Stimulated activated CD8-positive, alpha-beta memory T cell treated with anti-CD3 and anti-CD28 coated beads, Interleukin-4, amount 100 ng/mL, for 1 hour (primary cell): ENCODE data around the gene STH.

Source experiments
- DNase-seq, 2 donors: peaks; one replicate each; pipeline ENCODE4 v3.0.0-alpha.2; 2020; ENCODE audit warnings: low read depth in 2 of 2, low spot score in 1 of 2

Gene STH

DNA sequence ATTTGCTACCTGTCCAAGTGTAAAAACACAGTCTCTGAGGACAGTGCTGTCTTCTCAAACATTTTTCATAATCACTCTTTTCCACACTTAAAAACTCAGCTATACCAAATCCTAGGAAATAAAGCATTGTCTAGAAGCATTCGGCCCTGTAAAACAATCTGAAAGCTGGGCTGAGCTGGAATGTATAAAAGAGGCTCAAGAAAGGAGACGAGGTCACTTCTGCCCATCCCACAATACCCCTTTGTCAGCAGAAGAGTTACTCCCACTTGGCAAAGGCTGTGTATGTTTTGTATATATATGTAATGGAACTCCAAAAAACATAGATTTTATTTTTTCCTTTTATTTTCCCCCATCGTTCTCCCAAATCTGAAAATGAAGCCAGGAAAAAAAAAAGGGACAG, 43.9 kb downstream of the STH start:
- no peak for DNase-seq

DNA sequence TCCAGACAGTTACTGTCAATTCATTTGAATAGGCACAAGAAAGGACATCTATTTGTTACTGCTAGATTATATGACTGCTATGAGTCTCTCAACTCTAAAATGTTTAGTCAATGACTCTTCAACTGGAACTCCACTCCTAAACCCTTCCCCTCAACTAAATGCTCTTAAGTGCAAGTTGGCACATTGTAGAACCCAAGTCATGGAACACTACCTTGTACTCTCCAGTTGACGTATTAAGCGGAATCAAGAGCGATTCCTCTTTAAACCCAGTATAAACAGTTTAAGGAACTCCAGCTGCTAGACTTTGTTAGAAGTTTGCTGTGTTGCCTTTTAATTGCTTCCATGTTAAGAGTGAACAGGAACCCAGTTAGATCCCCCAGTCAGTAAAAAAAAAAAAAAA, 44.6 kb downstream of the STH start:
- DNase-seq: no peak

DNA sequence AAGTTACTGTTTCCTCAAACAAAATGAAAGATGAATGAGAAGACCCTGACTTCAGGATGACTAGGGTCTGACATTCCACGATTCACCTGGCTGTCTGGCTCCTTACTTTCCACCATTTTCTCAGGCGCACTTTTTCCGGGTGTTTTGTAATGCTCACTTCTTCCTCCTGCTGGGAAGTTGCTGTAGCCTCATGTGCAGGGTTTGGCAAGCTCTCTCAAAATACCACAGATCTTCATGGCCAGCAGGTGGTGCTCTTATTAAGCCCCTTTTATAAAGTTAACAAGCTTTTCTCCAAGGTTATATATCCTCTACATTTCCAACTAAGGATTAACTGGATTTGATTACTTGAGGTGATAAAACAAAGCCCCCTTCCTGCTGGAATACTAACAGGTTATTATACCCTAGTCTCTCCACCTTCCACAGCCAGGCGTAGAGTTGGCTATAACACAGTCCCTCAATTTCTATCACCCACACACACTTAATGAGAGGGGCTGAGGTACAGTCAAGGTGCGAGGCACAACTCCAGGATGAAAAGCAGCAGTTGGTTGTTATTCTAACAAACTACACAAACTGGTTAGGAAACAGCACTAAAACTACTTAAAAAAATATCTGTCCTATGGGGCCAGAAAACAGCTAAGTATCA, 45.4 kb downstream of the STH start:
- peak; percentile 7 to 23 for DNase-seq

DNA sequence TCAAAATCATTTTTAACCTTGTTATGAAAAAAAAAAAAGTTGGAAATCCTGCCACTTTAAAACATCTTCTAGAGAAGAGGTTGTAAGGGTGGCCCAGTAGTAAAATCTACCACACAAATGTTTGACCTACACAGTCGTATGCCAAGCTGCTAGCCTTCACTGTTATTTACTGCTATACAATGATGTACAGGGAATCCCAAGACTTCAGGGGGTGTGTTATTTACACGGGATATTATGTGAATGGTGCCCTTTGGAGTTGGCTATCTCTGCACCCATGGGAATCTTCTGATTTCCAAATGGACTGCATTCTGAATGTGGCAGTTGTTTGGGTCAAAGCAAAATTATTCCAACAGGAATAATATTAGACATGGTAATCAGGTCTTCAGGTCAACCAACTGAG, 45.9 kb downstream of the STH start:
- DNase-seq: no peak

DNA sequence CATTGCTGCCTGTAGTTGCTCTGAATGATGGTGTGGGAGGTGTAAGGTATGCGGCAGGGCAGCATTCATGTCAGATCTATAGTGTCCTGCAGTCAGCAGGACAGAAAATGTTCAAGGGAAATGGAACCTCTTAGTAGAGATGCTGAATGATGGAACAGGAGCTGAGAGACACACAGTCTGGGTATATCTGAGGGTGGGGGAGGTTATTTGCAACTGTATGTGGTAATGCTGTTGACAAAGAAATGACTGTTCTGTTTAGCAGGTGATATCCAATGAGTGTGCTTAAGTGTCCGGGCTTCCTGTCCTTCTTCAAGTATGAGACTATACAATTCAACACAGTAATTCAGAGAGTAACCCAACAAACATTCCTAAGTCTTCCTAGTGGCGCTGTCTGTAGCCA, 46.6 kb downstream of the STH start:
- DNase-seq: no peak

DNA sequence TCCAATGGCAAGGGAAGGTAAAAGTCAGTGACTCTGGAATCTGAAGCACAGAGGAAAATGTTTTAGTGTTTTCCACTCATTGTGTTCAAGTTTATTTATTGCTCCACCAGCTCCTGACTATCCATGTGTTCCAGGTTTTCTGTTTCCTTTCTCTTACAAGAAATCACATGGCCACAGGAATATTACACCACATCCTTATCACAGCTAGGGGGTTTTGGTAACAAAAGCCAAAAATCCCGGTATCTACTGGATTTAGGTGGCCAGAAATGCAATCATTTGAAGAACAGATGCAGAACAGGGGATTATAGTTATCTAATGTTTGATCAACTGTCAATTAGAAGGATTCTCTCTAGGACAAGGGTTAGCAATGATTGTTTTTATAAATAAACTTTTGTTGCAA, 47.9 kb downstream of the STH start:
- no peak for DNase-seq

DNA sequence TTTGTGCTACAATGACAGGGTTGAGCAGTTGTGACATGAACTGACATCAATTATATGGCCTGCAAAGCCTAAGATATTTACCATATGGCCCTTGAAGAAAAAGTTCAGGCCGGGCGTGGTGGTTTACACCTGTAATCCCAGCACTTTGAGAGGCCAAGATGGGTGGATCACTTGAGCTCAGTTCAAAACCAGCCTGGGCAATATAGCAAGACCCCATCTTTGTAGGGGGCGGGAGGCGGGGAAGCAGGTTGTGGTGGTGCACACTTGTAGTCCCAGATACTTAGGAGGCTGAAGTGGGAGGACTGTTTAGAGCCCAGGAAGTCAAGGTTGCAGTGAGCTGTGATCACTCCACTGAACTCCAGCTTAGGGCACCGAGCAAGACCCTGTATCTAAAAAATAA, 48.3 kb downstream of the STH start:
- no peak for DNase-seq

DNA sequence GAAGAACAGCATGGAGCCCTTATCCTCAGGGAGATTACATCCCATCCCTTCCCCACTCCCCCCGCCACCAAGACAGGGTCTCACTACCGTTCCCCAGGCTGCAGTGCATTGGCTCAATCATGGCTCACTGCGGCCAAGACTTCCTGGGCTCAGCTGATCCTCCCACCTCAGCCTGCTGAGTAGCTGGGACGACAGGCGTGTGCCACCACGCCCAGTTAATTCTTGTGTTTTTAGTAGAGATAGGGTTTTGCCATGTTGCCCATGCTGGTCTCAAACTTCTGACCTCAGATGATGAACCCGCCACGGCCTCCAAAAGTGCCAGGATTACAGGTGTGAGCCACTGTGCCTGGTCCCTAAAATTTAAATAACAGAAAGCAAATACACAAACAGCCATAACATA, 48.8 kb downstream of the STH start:
- DNase-seq: no peak
